NCI-H2227 (cell line): ENCODE results near the gene UCK2.

Experiments used
- DNase-seq: peaks from one replicate; lab custom pipeline; 2025; ENCODE audit not compliant: unreplicated experiment; lab: John Stamatoyannopoulos, UW

Gene UCK2

DNA sequence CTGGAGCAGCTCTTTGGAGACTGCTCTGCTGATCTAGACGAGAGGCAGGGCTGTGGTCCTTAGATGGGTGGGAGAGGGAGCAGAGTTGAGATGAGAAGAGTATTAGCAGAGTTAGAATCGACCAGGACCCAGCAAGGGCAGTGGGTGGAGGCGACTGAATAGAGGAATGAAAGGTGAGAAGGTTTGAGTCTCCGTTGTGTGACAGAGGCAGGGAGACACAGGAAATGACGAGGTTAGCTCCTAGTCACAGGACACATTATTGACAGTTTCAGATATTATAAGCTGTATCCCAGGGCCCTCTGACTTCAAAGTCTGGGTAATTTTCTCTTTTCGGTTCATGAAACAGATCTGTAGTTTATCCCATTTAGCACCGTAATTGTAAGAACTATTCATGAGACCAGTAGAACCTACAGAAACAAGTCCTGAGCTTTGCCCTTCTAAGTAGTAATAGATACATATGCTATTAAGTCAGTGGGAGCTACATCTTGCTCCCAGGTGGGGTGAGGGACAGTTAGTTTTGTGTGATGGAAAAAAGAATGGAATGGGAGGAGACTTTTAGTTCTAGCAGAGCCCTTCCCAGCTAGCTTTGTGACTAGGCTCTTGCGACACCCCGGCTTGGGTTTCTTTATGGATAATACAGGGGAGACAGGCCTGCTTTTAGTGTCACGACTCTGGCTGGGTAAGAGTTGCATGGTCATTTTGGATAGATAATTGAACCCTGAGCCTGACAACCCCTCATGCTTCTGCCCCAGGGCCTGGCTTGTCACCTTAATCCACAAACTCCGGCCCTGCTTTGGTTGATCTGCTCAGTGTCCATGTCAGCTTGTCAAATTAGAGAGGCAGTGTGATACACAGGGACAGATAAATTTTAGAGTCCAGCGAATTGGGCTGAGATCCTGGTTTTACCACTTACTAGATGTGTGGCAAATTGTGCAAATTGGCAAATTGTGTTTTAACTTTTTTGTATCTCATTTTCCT, 70.2 kb downstream of the UCK2 start:
- DNase-seq = no peak

- no peak for DNase-seq
Observed at GRCh38 chr1:165898837-165899236, 71.4 kb downstream of the UCK2 start.

- no peak for DNase-seq
Observed at GRCh38 chr1:165899461-165899941, 72.1 kb downstream of the UCK2 start.

DNA sequence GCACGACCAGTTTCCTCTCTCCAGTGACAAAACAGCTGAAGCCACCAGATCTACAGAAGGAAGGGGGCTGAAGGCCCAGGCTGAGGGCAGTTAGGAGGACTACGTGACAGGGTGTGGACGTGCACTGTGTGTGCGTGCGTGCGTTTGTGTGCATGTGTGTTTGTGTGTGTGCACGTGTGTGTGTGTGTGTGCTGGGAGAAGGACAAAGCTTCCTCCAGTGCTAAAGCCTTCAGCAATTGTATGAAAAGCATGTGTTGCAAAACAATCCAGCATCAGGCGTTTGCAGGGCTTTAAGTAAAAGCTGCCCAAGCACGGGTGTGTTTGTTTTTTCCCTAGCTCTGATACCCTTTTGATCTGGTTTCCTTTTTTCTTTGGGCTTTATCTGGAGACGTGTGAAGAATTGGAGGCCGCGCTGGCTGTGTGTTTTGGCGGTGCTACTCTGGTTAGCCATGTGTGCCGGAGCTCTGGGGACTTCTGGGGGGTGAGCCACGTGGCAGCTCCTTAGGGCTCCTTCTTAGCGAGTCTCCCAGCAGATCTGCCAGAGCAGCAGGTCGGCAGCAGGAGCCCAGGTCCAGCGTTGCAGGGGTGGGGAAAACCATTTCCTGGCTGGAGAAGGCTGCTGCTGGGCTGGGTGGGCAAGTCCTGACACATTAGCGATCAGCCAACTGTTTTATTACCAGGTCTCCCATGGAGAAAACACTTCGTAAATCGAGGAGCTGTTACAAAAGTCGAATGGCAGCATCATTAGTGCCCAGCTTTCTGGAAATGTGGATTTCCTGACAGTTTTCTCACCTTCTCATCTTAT, 73.4 kb downstream of the UCK2 start:
- DNase-seq = peak; percentile 26

GRCh38 chr1:165902565-165902964, 75.2 kb downstream of the UCK2 start:
- DNase-seq = no peak

DNA sequence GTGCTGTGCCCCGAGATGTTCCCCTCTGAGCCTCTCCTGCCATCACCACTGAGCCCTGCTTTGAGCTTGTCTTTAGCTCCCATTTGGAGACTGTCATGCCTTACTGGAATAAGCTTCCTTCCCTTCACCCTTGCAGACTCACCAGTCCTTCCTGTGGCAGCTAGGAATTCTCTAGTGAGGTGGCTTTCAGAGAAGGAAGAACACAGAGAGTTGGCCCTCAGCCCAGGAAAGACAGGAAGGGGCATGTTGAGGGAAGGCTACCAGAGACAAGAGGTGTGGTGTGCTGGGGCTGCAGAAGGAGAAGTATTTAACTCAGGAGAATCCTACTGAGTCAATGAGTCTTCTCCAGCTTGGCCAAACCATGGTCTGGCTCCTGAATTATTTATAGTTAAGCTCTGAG, 76.3 kb downstream of the UCK2 start:
- no peak for DNase-seq

- DNase-seq = no peak
Observed at GRCh38 chr1:165904948-165905347, 77.5 kb downstream of the UCK2 start.

GRCh38 chr1:165905853-165906252, 78.4 kb downstream of the UCK2 start:
- DNase-seq = no peak

- DNase-seq = no peak
Observed at GRCh38 chr1:165907256-165907857, 79.9 kb downstream of the UCK2 start.

- no peak for DNase-seq
Observed at GRCh38 chr1:165910764-165911421, 83.5 kb downstream of the UCK2 start.

DNA sequence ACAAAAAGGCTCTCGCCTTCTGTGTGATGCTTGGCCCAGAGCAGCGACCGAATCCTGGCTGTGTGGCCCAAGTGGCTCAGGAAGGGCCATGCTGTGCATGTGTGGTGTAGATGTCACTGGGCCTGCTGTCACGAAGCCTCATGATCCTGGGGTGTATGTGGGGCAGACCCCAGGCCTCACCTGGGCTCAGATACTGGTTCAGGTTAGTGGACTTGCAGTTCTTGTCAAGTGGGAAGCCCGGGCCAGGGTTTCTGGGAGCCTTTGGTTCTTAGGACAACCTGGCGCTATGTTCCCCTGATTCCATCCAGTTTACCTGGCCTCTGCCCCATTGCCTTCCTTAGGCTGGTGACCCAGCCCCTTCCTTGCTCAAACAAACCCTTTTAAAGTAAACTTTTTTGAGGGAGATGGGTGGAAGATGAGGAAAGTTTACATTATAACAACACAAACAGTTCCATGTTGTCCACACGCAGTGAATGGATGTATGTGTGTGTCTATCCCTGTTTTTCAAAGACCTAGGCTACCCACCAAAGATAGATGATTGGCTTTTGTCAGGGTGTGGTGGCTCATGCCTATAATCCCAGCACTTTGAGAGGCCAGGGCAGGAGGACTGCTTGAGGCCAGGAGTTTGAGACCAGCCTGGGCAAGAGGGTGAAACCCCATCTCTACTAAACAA, 84.3 kb downstream of the UCK2 start:
- no peak for DNase-seq

DNA sequence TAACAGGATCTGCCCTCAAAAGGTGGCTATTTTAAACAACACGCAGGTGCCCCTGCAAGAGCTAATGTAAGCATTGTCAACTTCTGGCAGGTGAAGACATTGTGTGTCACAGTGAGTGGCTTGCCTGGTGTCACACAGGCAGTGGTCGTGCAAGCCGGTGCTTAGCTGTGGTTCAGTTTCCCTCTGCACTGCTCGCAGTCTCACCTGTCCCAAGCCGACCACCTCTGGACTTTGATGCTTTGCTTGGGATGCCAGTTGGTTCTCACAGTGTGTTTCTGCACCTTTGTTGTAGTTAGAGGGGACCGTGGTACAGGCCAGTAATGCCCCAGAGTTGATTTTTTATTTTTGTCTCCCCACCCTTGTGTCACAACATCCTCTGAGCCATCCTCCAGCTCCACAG, 85.2 kb downstream of the UCK2 start:
- DNase-seq = no peak

GRCh38 chr1:165914136-165914798, 86.9 kb downstream of the UCK2 start:
- peak; percentile 74 for DNase-seq

DNA sequence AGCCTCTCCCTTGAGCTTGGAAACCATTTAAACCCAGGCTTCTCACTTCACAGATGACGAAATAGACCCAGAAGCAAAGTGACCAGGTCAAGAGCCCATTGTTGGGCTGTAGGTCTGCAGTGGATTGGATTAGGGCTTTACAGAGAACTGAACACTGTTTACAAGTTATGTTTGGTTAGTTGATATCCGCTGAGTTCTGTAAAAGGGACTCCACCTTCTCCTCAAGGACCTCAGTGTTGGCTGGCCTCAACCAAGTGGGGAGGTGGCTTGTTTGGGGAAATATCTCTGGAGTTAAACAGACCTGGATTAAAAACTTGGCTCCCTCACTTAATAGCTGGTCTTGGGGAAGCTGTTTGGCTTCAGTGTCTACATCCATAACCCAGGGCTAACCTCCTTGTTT, 88.1 kb downstream of the UCK2 start:
- DNase-seq = no peak

DNA sequence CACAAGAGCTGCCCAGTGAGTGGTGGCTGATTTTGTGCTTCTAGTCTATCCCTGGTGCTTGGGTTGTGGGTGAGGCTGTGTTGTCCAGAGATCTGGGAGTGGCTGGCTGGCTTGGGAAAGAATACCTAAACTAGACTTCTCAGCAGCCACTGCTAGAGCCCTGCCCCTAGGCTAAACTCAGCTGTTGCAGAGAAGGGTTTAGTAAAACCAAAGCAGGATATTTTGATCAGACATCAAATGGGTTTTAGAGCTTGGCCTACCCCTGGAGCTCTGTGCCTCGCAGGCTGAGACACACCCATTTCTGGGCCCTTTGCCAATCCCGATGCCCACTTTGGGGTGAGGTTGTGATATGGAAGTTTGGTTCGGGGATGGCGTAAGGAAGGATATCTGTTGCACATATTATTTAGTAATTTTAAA, 88.5 kb downstream of the UCK2 start:
- DNase-seq = no peak

- DNase-seq = no peak
Observed at GRCh38 chr1:165917166-165917565, 89.8 kb downstream of the UCK2 start.

DNA sequence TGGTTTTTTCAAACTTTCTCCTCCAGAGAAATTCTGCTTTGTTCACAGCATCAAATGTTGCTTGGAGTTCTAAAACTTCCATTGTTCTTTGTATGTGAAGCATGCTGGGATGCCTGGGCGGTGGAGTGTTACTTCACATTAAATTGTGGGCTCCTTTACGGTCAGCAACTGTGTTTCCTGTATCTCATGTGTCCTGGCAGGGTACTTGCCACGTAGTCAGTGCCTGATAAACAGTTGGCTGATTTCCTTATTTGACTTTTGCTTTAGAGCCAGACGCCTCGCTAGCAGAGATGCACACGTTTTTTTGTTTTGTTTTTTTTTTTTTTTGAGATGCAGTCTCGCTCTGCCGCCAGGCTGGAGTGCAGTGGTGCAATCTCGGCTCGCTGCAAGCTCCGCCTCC, 96.7 kb downstream of the UCK2 start:
- no peak for DNase-seq

- DNase-seq = no peak
Observed at GRCh38 chr1:165925498-165926079, 98.2 kb downstream of the UCK2 start.

DNA sequence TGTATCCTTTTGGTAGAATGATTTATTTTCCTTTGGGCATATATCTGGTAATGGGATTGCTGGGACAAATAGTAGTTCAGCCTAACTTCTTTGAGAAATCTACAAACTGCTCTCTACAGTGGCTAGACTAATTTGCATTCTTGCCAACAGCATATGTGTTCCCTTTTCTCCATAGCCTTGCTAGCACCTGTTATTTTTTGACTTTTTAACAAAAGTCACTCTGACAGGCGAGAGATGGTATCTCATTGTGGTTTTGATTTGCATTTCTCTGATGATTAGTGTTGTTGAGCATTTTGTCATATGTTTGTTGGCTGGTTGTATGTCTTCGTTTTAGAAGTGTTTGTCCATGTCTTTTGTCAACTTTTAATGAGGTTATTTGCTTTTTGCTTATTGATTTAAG, 99.8 kb downstream of the UCK2 start:
- no peak for DNase-seq
